Measurements from ENCODE around the gene ZBTB16. TPM values are rescaled to one million over a fixed set of nuclear protein-coding genes. Genes with fewer than 3 reads are reported as not detected.

ZBTB16 gene
- total and polyA plus RNA-seq, 4 donors = 32.9 to 283 (median 74.5) TPM

GRCh38 chr11:114193730-114194679 lies 134.5 kb downstream of the ZBTB16 start:
- ATAC-seq (ENCODE audit: low FRiP score) (no peak), DNase-seq (peak in 1 of 2 donors; percentile 47)
- H3K27ac ChIP-seq (ENCODE audit: low read depth in 1 of 2, low read length in 2 of 2) = peak overlapping the region in 1 of 2 donors; percentile 56
- intact Hi-C loops (cut with DNase I) = no loop called here
- peaks cover 3 to 11% of the 10 kb centered on the region in 2 donors for H3K4me1 ChIP-seq (ENCODE audit: control insufficient read depth in 1 of 2, insufficient read depth in 2 of 2, low read length in 2 of 2)
- H3K36me3 ChIP-seq (ENCODE audit: control insufficient read depth in 1 of 2, insufficient read depth in 2 of 2, low read length in 1 of 2) = peaks cover 6 to 8% of the 10 kb centered on the region in 2 donors
- no peaks in the 10 kb centered on the region for H3K9me3 ChIP-seq (ENCODE audit: control insufficient read depth, low read length)
- no peak overlapping the region for H3K4me3 ChIP-seq (ENCODE audit: low read length in 2 of 2)
- 77 to 79% methylated on average over 10 of the region's 10 CpGs for WGBS, 2 donors
- no peaks in the 10 kb centered on the region for H3K27me3 ChIP-seq (ENCODE audit: control insufficient read depth in 1 of 2, insufficient read depth in 2 of 2, low read length in 1 of 2)

GRCh38 chr11:114194702-114195101 lies 135.2 kb downstream of the ZBTB16 start:
- DNase-seq = peak in 1 of 2 donors; percentile 22
- Histone ChIP-seq H3K4me3 (ENCODE audit: low read length in 2 of 2) (no peak overlapping the region), H3K9me3 (ENCODE audit: control insufficient read depth, low read length) (no peaks in the 10 kb centered on the region), H3K4me1 (ENCODE audit: control insufficient read depth in 1 of 2, insufficient read depth in 2 of 2, low read length in 2 of 2) (peaks cover 3 to 11% of the 10 kb centered on the region in 2 donors), H3K27ac (ENCODE audit: low read depth in 1 of 2, low read length in 2 of 2) (peak overlapping the region in 1 of 2 donors; percentile 79), H3K36me3 (ENCODE audit: control insufficient read depth in 1 of 2, insufficient read depth in 2 of 2, low read length in 1 of 2) (peaks cover 6 to 8% of the 10 kb centered on the region in 2 donors), H3K27me3 (ENCODE audit: control insufficient read depth in 1 of 2, insufficient read depth in 2 of 2, low read length in 1 of 2) (no peaks in the 10 kb centered on the region)
- ATAC-seq (ENCODE audit: low FRiP score) = no peak
- 32 to 47% methylated on average over 4 of the region's 4 CpGs for WGBS, 2 donors
- intact Hi-C loops (cut with DNase I) = loop anchor here in 1 of 2 donors (5.0 kb wide), 1 partner anchor 63 kb away; no protein-coding TSS in a partner anchor

- intact Hi-C loops (cut with DNase I) = loop anchor here in 1 of 2 donors (5.0 kb wide), 1 partner anchor 62 kb away; no protein-coding TSS in a partner anchor
- WGBS, 2 donors = 70 to 78% methylated on average over 4 of the region's 4 CpGs
- H3K4me1 ChIP-seq (ENCODE audit: control insufficient read depth in 1 of 2, insufficient read depth in 2 of 2, low read length in 2 of 2) = peaks cover 3 to 11% of the 10 kb centered on the region in 2 donors
- no peaks in the 10 kb centered on the region for H3K27me3 ChIP-seq (ENCODE audit: control insufficient read depth in 1 of 2, insufficient read depth in 2 of 2, low read length in 1 of 2)
- DNase-seq (peak in 1 of 2 donors; percentile 36), ATAC-seq (ENCODE audit: low FRiP score) (no peak)
- peak overlapping the region in 1 of 2 donors; percentile 79 for H3K27ac ChIP-seq (ENCODE audit: low read depth in 1 of 2, low read length in 2 of 2)
- no peaks in the 10 kb centered on the region for H3K9me3 ChIP-seq (ENCODE audit: control insufficient read depth, low read length)
- H3K36me3 ChIP-seq (ENCODE audit: control insufficient read depth in 1 of 2, insufficient read depth in 2 of 2, low read length in 1 of 2) = peaks cover 6 to 8% of the 10 kb centered on the region in 2 donors
- no peak overlapping the region for H3K4me3 ChIP-seq (ENCODE audit: low read length in 2 of 2)
Observed at GRCh38 chr11:114195151-114195550, 135.6 kb downstream of the ZBTB16 start.

GRCh38 chr11:114195981-114196731 lies 136.6 kb downstream of the ZBTB16 start:
- ATAC-seq (ENCODE audit: low FRiP score) (no peak), DNase-seq (peak in 1 of 2 donors; percentile 54)
- WGBS, 2 donors = 92 to 94% methylated on average over 5 of the region's 5 CpGs
- no peaks in the 10 kb centered on the region for H3K9me3 ChIP-seq (ENCODE audit: control insufficient read depth, low read length)
- intact Hi-C loops (cut with DNase I) = loop anchor here in 1 of 2 donors (5.0 kb wide), 1 partner anchor 61 kb away; no protein-coding TSS in a partner anchor
- peak overlapping the region; percentile 76 to 79 for H3K27ac ChIP-seq (ENCODE audit: low read depth in 1 of 2, low read length in 2 of 2)
- H3K4me1 ChIP-seq (ENCODE audit: control insufficient read depth in 1 of 2, insufficient read depth in 2 of 2, low read length in 2 of 2) = peaks cover 3 to 11% of the 10 kb centered on the region in 2 donors
- H3K27me3 ChIP-seq (ENCODE audit: control insufficient read depth in 1 of 2, insufficient read depth in 2 of 2, low read length in 1 of 2) = no peaks in the 10 kb centered on the region
- H3K36me3 ChIP-seq (ENCODE audit: control insufficient read depth in 1 of 2, insufficient read depth in 2 of 2, low read length in 1 of 2) = peaks cover 6 to 8% of the 10 kb centered on the region in 2 donors
- no peak overlapping the region for H3K4me3 ChIP-seq (ENCODE audit: low read length in 2 of 2)

GRCh38 chr11:114196997-114197703 lies 137.6 kb downstream of the ZBTB16 start:
- ATAC-seq (ENCODE audit: low FRiP score) = peak; percentile 1
- intact Hi-C loops (cut with DNase I) = loop anchor here in 1 of 2 donors (5.0 kb wide), 1 partner anchor 60 kb away; no protein-coding TSS in a partner anchor

GRCh38 chr11:114197799-114198500 lies 138.4 kb downstream of the ZBTB16 start:
- intact Hi-C loops (cut with DNase I) = loop anchor here in 1 of 2 donors (5.0 kb wide), 1 partner anchor 59 kb away; no protein-coding TSS in a partner anchor
- no peak overlapping the region for H3K4me3 ChIP-seq (ENCODE audit: low read length in 2 of 2)
- peaks cover 6 to 11% of the 10 kb centered on the region in 2 donors for H3K4me1 ChIP-seq (ENCODE audit: control insufficient read depth in 1 of 2, insufficient read depth in 2 of 2, low read length in 2 of 2)

More at GRCh38 chr11:114196997-114197703, 137.6 kb downstream of the ZBTB16 start:
- WGBS, 2 donors = 25 to 34% methylated on average over 7 of the region's 7 CpGs
- Histone ChIP-seq H3K4me3 (ENCODE audit: low read length in 2 of 2) (no peak overlapping the region), H3K9me3 (ENCODE audit: control insufficient read depth, low read length) (no peaks in the 10 kb centered on the region), H3K4me1 (ENCODE audit: control insufficient read depth in 1 of 2, insufficient read depth in 2 of 2, low read length in 2 of 2) (peaks cover 6 to 11% of the 10 kb centered on the region in 2 donors), H3K36me3 (ENCODE audit: control insufficient read depth in 1 of 2, insufficient read depth in 2 of 2, low read length in 1 of 2) (peaks cover 3% of the 10 kb centered on the region in 2 donors), H3K27ac (ENCODE audit: low read depth in 1 of 2, low read length in 2 of 2) (peak overlapping the region; percentile 76 to 96), H3K27me3 (ENCODE audit: control insufficient read depth in 1 of 2, insufficient read depth in 2 of 2, low read length in 1 of 2) (no peaks in the 10 kb centered on the region)
- DNase-seq = no peak

GRCh38 chr11:114199051-114199450 lies 139.5 kb downstream of the ZBTB16 start:
- ATAC-seq (ENCODE audit: low FRiP score) = no peak
- intact Hi-C loops (cut with DNase I) = loop anchor here in 1 of 2 donors (5.0 kb wide), 1 partner anchor 58 kb away; no protein-coding TSS in a partner anchor

More at GRCh38 chr11:114197799-114198500, 138.4 kb downstream of the ZBTB16 start:
- Histone ChIP-seq H3K27me3 (ENCODE audit: control insufficient read depth in 1 of 2, insufficient read depth in 2 of 2, low read length in 1 of 2) (no peaks in the 10 kb centered on the region), H3K9me3 (ENCODE audit: control insufficient read depth, low read length) (no peaks in the 10 kb centered on the region), H3K27ac (ENCODE audit: low read depth in 1 of 2, low read length in 2 of 2) (peak overlapping the region; percentile 98 to 99), H3K36me3 (ENCODE audit: control insufficient read depth in 1 of 2, insufficient read depth in 2 of 2, low read length in 1 of 2) (peaks cover 3% of the 10 kb centered on the region in 2 donors)
- ATAC-seq (ENCODE audit: low FRiP score) (peak; percentile 80), DNase-seq (peak; percentile 78 to 89)
- WGBS, 2 donors = 3 to 4% methylated on average over 10 of the region's 10 CpGs

More at GRCh38 chr11:114199051-114199450, 139.5 kb downstream of the ZBTB16 start:
- Histone ChIP-seq H3K27ac (ENCODE audit: low read depth in 1 of 2, low read length in 2 of 2) (peak overlapping the region; percentile 98 to 99), H3K27me3 (ENCODE audit: control insufficient read depth in 1 of 2, insufficient read depth in 2 of 2, low read length in 1 of 2) (no peaks in the 10 kb centered on the region), H3K4me1 (ENCODE audit: control insufficient read depth in 1 of 2, insufficient read depth in 2 of 2, low read length in 2 of 2) (peaks cover 6 to 10% of the 10 kb centered on the region in 2 donors), H3K4me3 (ENCODE audit: low read length in 2 of 2) (no peak overlapping the region), H3K36me3 (ENCODE audit: control insufficient read depth in 1 of 2, insufficient read depth in 2 of 2, low read length in 1 of 2) (peaks cover under 1 to 2% of the 10 kb centered on the region in 2 donors), H3K9me3 (ENCODE audit: control insufficient read depth, low read length) (no peaks in the 10 kb centered on the region)
- DNase-seq = no peak
- WGBS, 2 donors = 94% methylated on average over 26 of the region's 26 CpGs

Measured in aorta (tissue), 5 donors.